Endothelial cell (in vitro differentiated cells): ENCODE results near the gene MRPS7. TPM values are rescaled to one million over a fixed set of nuclear protein-coding genes. Genes with fewer than 3 reads are reported as not detected.
"Not testable (repeated sequence)": the region's sequence is repeated elsewhere in the genome, so short reads cannot be mapped to it uniquely, and the experiment has no call there.

Experiments
- DNase-seq: peaks from one replicate; pipeline ENCODE4 v3.0.0; 2021; ENCODE audit warnings: low spot score
- H3K27ac Mint-ChIP-seq: one replicate; pipeline ENCODE4 v1.8.0; 2021; ENCODE audit warnings: mixed read lengths, inconsistent platforms; ENCODE audit not compliant: unreplicated experiment
- H3K27me3 Mint-ChIP-seq: one replicate; pipeline ENCODE4 v1.8.0; 2021; ENCODE audit warnings: mild to moderate bottlenecking, moderate library complexity, mixed read lengths, inconsistent platforms; ENCODE audit not compliant: unreplicated experiment
- H3K36me3 Mint-ChIP-seq: one replicate; pipeline ENCODE4 v1.8.0; 2021; ENCODE audit warnings: mild to moderate bottlenecking, low read depth, mixed read lengths, inconsistent platforms; ENCODE audit not compliant: unreplicated experiment
- H3K4me1 Mint-ChIP-seq: one replicate; pipeline ENCODE4 v1.8.0; 2021; ENCODE audit warnings: mild to moderate bottlenecking, mixed read lengths, inconsistent platforms; ENCODE audit not compliant: unreplicated experiment
- H3K4me3 Mint-ChIP-seq: one replicate; pipeline ENCODE4 v1.8.0; 2021; ENCODE audit warnings: mild to moderate bottlenecking, mixed read lengths, inconsistent platforms; ENCODE audit not compliant: unreplicated experiment
- H3K9me3 Mint-ChIP-seq: one replicate; pipeline ENCODE4 v1.8.0; 2021; ENCODE audit warnings: mixed read lengths, inconsistent platforms; ENCODE audit not compliant: unreplicated experiment
- CTCF ChIP-seq: fragments of 200-600 bp; sonication (generic); IDR thresholded peaks from one replicate; pipeline ENCODE4 v1.5.0; 2021; ENCODE audit warnings: antibody characterized with exemption; ENCODE audit not compliant: unreplicated experiment
- total RNA-seq: library from RNA; stranded (reverse); fragmentation: NEBNext Ultra II Directional; extraction: Animal tissue kit (Norgen Biotek cat#: 25700); gene quantifications from one replicate; pipeline ENCODE4 v1.2.1, GENCODE V29; 2021; ENCODE audit not compliant: unreplicated experiment

MRPS7 gene
- total RNA-seq, 1 donor from 2014 or later: 63.4 TPM

DNA sequence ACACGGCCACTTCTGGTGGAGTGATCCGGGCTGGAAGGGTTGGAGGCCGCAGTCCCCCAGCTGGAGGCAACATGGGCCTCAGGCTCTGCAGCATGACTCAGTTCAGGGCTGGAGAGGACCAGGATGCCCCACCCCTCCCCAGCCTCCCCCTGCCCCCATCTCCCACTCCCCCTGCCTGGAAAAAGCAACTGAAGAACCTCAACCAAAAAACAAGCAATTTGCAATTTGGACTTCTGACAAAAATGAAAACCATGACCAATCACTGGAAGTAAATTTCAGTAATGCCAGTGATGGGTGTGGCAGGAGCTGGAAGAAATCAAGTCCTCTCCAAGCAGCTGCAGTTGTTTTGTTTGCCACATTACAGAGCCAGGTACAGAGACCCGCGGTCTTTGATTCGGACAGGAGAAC is 16.0 kb downstream of the MRPS7 start:
- no peaks in the 10 kb centered on the region for H3K36me3 Mint-ChIP-seq
- H3K9me3 Mint-ChIP-seq: no peaks in the 10 kb centered on the region
- no peak for TF ChIP-seq CTCF
- no peaks in the 10 kb centered on the region for H3K27me3 Mint-ChIP-seq
- no peak overlapping the region for H3K4me3 Mint-ChIP-seq
- no peak for DNase-seq
- no peak overlapping the region for H3K27ac Mint-ChIP-seq
- peaks cover 12% of the 10 kb centered on the region for H3K4me1 Mint-ChIP-seq

GRCh38 chr17:75280189-75280588 is 18.5 kb downstream of the MRPS7 start:
- H3K36me3 Mint-ChIP-seq, H3K4me1 Mint-ChIP-seq, H3K4me3 Mint-ChIP-seq, H3K27me3 Mint-ChIP-seq, H3K27ac Mint-ChIP-seq, DNase-seq, H3K9me3 Mint-ChIP-seq: not testable (repeated sequence)

DNA sequence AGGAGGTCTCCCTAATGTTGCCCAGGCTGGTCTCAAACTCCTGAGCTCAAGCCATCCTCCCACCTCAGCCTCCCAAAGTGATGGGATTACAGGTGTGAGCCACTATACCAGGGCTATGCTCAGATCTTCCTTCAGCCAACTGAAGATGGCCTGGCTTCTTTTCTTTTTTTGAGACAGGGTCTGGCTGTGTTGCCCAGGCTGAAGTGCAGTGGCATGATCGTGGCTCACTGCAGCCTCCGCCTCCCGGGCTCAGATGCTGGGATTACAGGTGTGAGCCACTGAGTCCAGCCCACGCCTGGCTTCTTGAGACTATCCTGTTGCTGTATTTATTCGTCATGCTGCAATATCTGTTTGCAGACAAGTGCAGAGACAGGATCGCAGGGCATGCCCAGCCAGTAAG is 23.4 kb downstream of the MRPS7 start:
- peaks cover 8% of the 10 kb centered on the region for H3K4me1 Mint-ChIP-seq
- no peaks in the 10 kb centered on the region for H3K9me3 Mint-ChIP-seq
- no peak overlapping the region for H3K27ac Mint-ChIP-seq
- TF ChIP-seq CTCF: no peak
- peaks cover 8% of the 10 kb centered on the region for H3K27me3 Mint-ChIP-seq
- H3K36me3 Mint-ChIP-seq: no peaks in the 10 kb centered on the region
- DNase-seq: no peak
- no peak overlapping the region for H3K4me3 Mint-ChIP-seq

GRCh38 chr17:75287221-75287620 is 25.5 kb downstream of the MRPS7 start:
- Mint-ChIP-seq H3K9me3 (no peaks in the 10 kb centered on the region), H3K27ac (no peak overlapping the region), H3K27me3 (peaks cover 9% of the 10 kb centered on the region), H3K36me3 (no peaks in the 10 kb centered on the region), H3K4me1 (peaks cover 9% of the 10 kb centered on the region), H3K4me3 (no peak overlapping the region)
- TF ChIP-seq CTCF: no peak
- DNase-seq: no peak

DNA sequence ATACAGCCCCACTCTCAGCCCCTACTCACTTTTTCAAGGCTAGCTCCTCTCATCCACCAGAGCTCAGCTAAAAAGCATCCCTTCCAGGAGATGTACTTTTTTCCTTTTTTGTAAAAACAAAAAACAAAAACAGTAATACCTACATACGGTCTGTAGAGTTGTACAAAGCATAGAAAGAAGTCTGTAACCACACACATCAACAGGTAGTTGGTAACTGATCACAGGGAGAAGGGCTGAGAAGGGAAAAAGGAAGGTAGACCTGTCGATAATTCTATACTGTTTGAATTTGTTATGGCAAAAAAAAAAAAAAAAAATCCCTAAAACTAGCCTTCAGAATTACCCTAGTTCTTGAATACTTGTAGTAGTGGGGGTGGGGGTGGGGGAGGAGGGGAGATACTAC is 26.7 kb downstream of the MRPS7 start:
- Mint-ChIP-seq H3K9me3 (no peaks in the 10 kb centered on the region), H3K36me3 (no peaks in the 10 kb centered on the region), H3K4me3 (peak overlapping the region; percentile 96), H3K27me3 (peaks cover 9% of the 10 kb centered on the region), H3K27ac (no peak overlapping the region), H3K4me1 (peaks cover 9% of the 10 kb centered on the region)
- no peak for DNase-seq
- TF ChIP-seq CTCF: no peak

DNA sequence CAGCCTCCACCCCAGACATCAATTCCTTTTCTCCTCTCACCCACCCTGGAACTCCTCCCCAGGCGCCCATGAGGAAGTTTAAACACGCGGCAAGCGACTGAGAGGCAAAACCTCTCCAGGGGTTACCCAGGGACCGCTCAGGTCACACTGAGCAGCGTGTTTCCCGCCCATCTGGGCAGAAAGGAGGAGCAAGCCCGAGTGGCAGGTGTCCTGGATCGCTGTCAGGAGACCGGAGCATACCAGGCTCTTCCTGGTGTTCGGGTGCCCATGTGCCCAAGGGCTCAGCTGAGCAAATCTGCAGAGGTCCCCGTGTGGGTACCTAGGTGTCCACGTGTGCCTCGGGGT is 27.1 kb downstream of the MRPS7 start:
- no peak for DNase-seq
- Mint-ChIP-seq H3K27ac (no peak overlapping the region), H3K4me3 (peak overlapping the region; percentile 96), H3K9me3 (no peaks in the 10 kb centered on the region), H3K36me3 (no peaks in the 10 kb centered on the region), H3K27me3 (peaks cover 9% of the 10 kb centered on the region), H3K4me1 (peaks cover 9% of the 10 kb centered on the region)
- TF ChIP-seq CTCF: no peak
